Fibroblast of mammary gland (primary cell): ENCODE results near the gene MYO1D.

Source experiments
- DNase-seq: peaks from one replicate; pipeline ENCODE4 v3.0.0-alpha.2; 2010; ENCODE audit warnings: low read depth
- H3K4me3 ChIP-seq: 2 replicates; pipeline ENCODE4 v1.5.1; 2011; ENCODE audit warnings: low read depth, mild to moderate bottlenecking, low read length, moderate library complexity; ENCODE audit not compliant: control insufficient read depth
- TF ChIP-seq, protein P1 (sequence below): conservative IDR thresholded peaks from 2 replicates; pipeline ENCODE4 v1.5.1; 2011; ENCODE audit warnings: low read depth, low read length, inconsistent platforms; ENCODE audit not compliant: control insufficient read depth, insufficient read depth

Gene MYO1D

GRCh38 chr17:32602396-32602795 lies 274.5 kb downstream of the MYO1D start:
- H3K4me3 ChIP-seq = no peak overlapping the region
- TF ChIP-seq, protein P1, sequence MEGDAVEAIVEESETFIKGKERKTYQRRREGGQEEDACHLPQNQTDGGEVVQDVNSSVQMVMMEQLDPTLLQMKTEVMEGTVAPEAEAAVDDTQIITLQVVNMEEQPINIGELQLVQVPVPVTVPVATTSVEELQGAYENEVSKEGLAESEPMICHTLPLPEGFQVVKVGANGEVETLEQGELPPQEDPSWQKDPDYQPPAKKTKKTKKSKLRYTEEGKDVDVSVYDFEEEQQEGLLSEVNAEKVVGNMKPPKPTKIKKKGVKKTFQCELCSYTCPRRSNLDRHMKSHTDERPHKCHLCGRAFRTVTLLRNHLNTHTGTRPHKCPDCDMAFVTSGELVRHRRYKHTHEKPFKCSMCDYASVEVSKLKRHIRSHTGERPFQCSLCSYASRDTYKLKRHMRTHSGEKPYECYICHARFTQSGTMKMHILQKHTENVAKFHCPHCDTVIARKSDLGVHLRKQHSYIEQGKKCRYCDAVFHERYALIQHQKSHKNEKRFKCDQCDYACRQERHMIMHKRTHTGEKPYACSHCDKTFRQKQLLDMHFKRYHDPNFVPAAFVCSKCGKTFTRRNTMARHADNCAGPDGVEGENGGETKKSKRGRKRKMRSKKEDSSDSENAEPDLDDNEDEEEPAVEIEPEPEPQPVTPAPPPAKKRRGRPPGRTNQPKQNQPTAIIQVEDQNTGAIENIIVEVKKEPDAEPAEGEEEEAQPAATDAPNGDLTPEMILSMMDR = no peak
- no peak for DNase-seq

DNA sequence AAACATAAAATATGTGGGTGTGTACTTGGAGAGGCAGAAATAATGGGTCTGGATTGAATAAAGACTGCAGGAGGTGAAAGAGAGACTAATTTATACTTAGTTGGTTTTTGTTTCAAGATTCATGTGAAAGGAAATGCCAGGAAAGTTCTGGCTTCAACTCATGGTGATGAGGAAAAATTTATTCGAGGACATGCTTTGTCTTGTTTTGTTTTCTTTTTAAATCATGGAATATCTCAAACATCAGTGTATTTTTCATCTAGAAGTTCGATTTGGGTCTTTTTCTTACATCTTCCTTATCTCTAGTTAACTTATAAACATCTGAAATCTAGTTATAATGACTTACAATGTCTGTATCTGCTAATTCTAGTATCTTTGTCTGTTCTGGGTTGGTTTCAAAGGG lies 275.1 kb downstream of the MYO1D start:
- TF ChIP-seq, protein P1 = no peak
- no peak overlapping the region for H3K4me3 ChIP-seq
- DNase-seq = no peak

- DNase-seq = peak; percentile 6
- TF ChIP-seq, protein P1 = no peak
- H3K4me3 ChIP-seq = no peak overlapping the region
These were observed 280.3 kb downstream of the MYO1D start for GRCh38 chr17:32596628-32597027.

- TF ChIP-seq, protein P1 = no peak
- no peak overlapping the region for H3K4me3 ChIP-seq
- no peak for DNase-seq
These were observed 280.7 kb downstream of the MYO1D start for GRCh38 chr17:32596206-32596605.

- DNase-seq = no peak
- TF ChIP-seq, protein P1 = peak; percentile 1
- H3K4me3 ChIP-seq = no peak overlapping the region
These were observed 283.9 kb downstream of the MYO1D start for GRCh38 chr17:32593003-32593402.

- TF ChIP-seq, protein P1 = no peak
- DNase-seq = no peak
- no peak overlapping the region for H3K4me3 ChIP-seq
These were observed 285.5 kb downstream of the MYO1D start for GRCh38 chr17:32591405-32591804.

GRCh38 chr17:32590974-32591373 lies 285.9 kb downstream of the MYO1D start:
- TF ChIP-seq, protein P1 = no peak
- DNase-seq = no peak
- H3K4me3 ChIP-seq = no peak overlapping the region
